ENCODE measurements around the gene SNN. TPM values are rescaled to one million over a fixed set of nuclear protein-coding genes. Genes with fewer than 3 reads are reported as not detected.

Gene SNN
- 17.4 and 17.7 TPM in 2 replicates for total RNA-seq (2014; rRNA removed; shearing (Covaris generic); ENCODE audit: low replicate concordance)

- DNase-seq (ENCODE audit: low read depth), result peak; percentile 56
- in situ Hi-C loops (cut with HindIII; ENCODE audit: low pct_unique_long_range_greater_than_20kb, low sequenced_read_pairs), result no loop called here
Measured at GRCh38 chr16:11667824-11668622, at the start of gene SNN. Gene SNN, plus strand, starts transcription at chr16:11668455. Its CDS starts 7,605 bp downstream, at chr16:11676060.

GRCh38 chr16:11619327-11619851, 48.9 kb upstream of the SNN start:
- in situ Hi-C loops (cut with HindIII; ENCODE audit: low pct_unique_long_range_greater_than_20kb, low sequenced_read_pairs), result no loop called here
- DNase-seq (ENCODE audit: low read depth), result peak; percentile 90

GRCh38 chr16:11620243-11621003, 47.8 kb upstream of the SNN start:
- DNase-seq (ENCODE audit: low read depth), result no peak
- in situ Hi-C loops (cut with HindIII; ENCODE audit: low pct_unique_long_range_greater_than_20kb, low sequenced_read_pairs), result no loop called here

- DNase-seq (ENCODE audit: low read depth), result no peak
- in situ Hi-C loops (cut with HindIII; ENCODE audit: low pct_unique_long_range_greater_than_20kb, low sequenced_read_pairs), result no loop called here
Measured at GRCh38 chr16:11621539-11621919, 46.7 kb upstream of the SNN start.

GRCh38 chr16:11621920-11622651, 46.2 kb upstream of the SNN start:
- in situ Hi-C loops (cut with HindIII; ENCODE audit: low pct_unique_long_range_greater_than_20kb, low sequenced_read_pairs), result no loop called here
- no peak for DNase-seq (ENCODE audit: low read depth)

- in situ Hi-C loops (cut with HindIII; ENCODE audit: low pct_unique_long_range_greater_than_20kb, low sequenced_read_pairs), result no loop called here
- no peak for DNase-seq (ENCODE audit: low read depth)
Measured at GRCh38 chr16:11624205-11624604, 44.0 kb upstream of the SNN start.

GRCh38 chr16:11624636-11625607, 43.3 kb upstream of the SNN start:
- no peak for DNase-seq (ENCODE audit: low read depth)
- in situ Hi-C loops (cut with HindIII; ENCODE audit: low pct_unique_long_range_greater_than_20kb, low sequenced_read_pairs), result no loop called here

- no peak for DNase-seq (ENCODE audit: low read depth)
- in situ Hi-C loops (cut with HindIII; ENCODE audit: low pct_unique_long_range_greater_than_20kb, low sequenced_read_pairs), result no loop called here
Measured at GRCh38 chr16:11625769-11626168, 42.5 kb upstream of the SNN start.

GRCh38 chr16:11626657-11627291, 41.5 kb upstream of the SNN start:
- in situ Hi-C loops (cut with HindIII; ENCODE audit: low pct_unique_long_range_greater_than_20kb, low sequenced_read_pairs), result no loop called here
- DNase-seq (ENCODE audit: low read depth), result no peak

- DNase-seq (ENCODE audit: low read depth), result no peak
- in situ Hi-C loops (cut with HindIII; ENCODE audit: low pct_unique_long_range_greater_than_20kb, low sequenced_read_pairs), result no loop called here
Measured at GRCh38 chr16:11627292-11627663, 41.0 kb upstream of the SNN start.

- DNase-seq (ENCODE audit: low read depth), result peak; percentile 41
Measured at GRCh38 chr16:11627822-11628457, 40.3 kb upstream of the SNN start.

GRCh38 chr16:11629071-11630030, 38.9 kb upstream of the SNN start:
- in situ Hi-C loops (cut with HindIII; ENCODE audit: low pct_unique_long_range_greater_than_20kb, low sequenced_read_pairs), result no loop called here
- no peak for DNase-seq (ENCODE audit: low read depth)

More at GRCh38 chr16:11627822-11628457, 40.3 kb upstream of the SNN start:
- in situ Hi-C loops (cut with HindIII; ENCODE audit: low pct_unique_long_range_greater_than_20kb, low sequenced_read_pairs), result no loop called here

GRCh38 chr16:11630046-11630767, 38.0 kb upstream of the SNN start:
- no peak for DNase-seq (ENCODE audit: low read depth)

GRCh38 chr16:11630768-11631056, 37.5 kb upstream of the SNN start:
- in situ Hi-C loops (cut with HindIII; ENCODE audit: low pct_unique_long_range_greater_than_20kb, low sequenced_read_pairs), result no loop called here
- DNase-seq (ENCODE audit: low read depth), result no peak

More at GRCh38 chr16:11630046-11630767, 38.0 kb upstream of the SNN start:
- in situ Hi-C loops (cut with HindIII; ENCODE audit: low pct_unique_long_range_greater_than_20kb, low sequenced_read_pairs), result no loop called here

- in situ Hi-C loops (cut with HindIII; ENCODE audit: low pct_unique_long_range_greater_than_20kb, low sequenced_read_pairs), result no loop called here
Measured at GRCh38 chr16:11631214-11631613, 37.0 kb upstream of the SNN start.

More at GRCh38 chr16:11631214-11631613, 37.0 kb upstream of the SNN start:
- no peak for DNase-seq (ENCODE audit: low read depth)
